ENCODE measurements around the gene EEF1AKMT2. TPM values are rescaled to one million over a fixed set of nuclear protein-coding genes. Genes with fewer than 3 reads are reported as not detected.

Gene EEF1AKMT2
- total RNA-seq, 1 donor from 2014 or later, result 18.3 TPM

DNA sequence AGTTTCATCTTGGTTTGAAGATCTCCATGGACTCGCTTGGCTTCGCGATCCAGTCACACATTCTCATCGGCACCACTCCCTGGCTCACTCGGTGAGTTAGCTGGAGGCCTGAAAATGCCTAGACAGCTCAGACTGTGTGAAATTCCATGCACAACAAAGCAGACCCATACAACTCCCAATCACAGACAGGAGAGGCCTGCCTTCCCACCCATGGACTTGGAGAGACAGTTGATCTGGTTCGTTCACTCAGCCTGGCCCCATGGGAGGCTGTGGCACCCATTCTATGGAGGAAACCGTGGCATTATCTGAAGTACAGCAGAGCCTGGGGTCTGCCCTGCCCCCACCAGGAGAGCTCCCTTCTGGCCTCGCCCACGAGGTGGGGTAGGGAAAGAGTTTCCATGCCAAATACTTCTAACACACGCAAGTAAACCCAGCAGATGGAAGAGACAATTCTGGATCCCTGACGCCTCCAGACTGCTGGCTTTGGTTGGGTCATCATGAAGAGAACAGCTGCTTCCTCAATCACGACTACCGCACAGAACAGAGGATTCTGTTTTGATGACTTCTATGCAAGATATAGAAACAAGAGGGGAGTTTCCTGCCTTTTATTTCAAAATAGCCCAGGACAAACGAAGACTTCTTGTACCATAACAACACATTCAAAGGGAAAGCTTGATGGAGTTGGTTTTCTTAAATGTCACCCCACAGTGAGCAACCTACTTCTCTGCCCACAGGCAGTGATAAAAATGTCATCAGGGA, 63.4 kb downstream of the EEF1AKMT2 start:
- Mint-ChIP-seq H3K36me3 (ENCODE audit: low read depth) (no peaks in the 10 kb centered on the region), H3K27ac (ENCODE audit: unreplicated experiment) (no peak overlapping the region), H3K4me1 (ENCODE audit: low read depth) (peaks cover 28% of the 10 kb centered on the region), H3K27me3 (ENCODE audit: low read depth) (no peaks in the 10 kb centered on the region), H3K9me3 (ENCODE audit: low read depth) (no peaks in the 10 kb centered on the region), H3K4me3 (ENCODE audit: unreplicated experiment) (no peak overlapping the region)
- TF ChIP-seq, protein P1, sequence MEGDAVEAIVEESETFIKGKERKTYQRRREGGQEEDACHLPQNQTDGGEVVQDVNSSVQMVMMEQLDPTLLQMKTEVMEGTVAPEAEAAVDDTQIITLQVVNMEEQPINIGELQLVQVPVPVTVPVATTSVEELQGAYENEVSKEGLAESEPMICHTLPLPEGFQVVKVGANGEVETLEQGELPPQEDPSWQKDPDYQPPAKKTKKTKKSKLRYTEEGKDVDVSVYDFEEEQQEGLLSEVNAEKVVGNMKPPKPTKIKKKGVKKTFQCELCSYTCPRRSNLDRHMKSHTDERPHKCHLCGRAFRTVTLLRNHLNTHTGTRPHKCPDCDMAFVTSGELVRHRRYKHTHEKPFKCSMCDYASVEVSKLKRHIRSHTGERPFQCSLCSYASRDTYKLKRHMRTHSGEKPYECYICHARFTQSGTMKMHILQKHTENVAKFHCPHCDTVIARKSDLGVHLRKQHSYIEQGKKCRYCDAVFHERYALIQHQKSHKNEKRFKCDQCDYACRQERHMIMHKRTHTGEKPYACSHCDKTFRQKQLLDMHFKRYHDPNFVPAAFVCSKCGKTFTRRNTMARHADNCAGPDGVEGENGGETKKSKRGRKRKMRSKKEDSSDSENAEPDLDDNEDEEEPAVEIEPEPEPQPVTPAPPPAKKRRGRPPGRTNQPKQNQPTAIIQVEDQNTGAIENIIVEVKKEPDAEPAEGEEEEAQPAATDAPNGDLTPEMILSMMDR (IDR thresholded peaks at IDR 0.05), result no peak
- no peak for DNase-seq (ENCODE audit: low spot score)

DNA sequence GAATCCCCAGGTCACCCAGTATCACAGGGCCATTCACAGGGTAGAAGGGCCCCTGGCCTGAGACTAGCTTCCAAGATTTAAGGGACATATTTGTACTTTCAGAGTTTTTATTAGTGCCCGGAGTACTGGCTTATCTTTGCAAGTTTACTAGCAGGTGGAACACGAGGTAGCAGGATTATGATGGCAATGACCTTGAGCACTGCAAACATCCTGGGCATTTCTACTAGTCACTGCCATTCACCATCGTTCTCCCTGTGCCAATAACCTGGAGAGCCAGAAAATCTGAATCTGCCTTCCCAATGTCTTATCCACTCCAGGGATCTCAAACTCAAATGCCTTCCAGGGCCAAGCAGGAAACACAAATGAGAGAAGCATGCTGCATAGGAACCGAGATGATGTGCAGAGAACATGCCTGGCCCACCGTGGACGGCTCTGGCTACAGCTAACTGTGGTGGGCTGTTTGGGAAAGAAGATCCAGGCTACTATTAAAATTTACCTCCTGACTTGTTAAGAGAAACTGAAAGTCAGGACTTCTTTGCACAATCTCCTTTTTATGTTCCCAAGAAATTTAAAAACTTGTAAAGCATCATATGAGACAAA, 64.2 kb downstream of the EEF1AKMT2 start:
- peaks cover 28% of the 10 kb centered on the region for H3K4me1 Mint-ChIP-seq (ENCODE audit: low read depth)
- no peak overlapping the region for H3K4me3 Mint-ChIP-seq (ENCODE audit: unreplicated experiment)
- DNase-seq (ENCODE audit: low spot score), result no peak
- H3K9me3 Mint-ChIP-seq (ENCODE audit: low read depth), result no peaks in the 10 kb centered on the region
- TF ChIP-seq, protein P1 (IDR thresholded peaks at IDR 0.05), result no peak
- H3K27me3 Mint-ChIP-seq (ENCODE audit: low read depth), result no peaks in the 10 kb centered on the region
- H3K36me3 Mint-ChIP-seq (ENCODE audit: low read depth), result no peaks in the 10 kb centered on the region
- H3K27ac Mint-ChIP-seq (ENCODE audit: unreplicated experiment), result no peak overlapping the region

DNA sequence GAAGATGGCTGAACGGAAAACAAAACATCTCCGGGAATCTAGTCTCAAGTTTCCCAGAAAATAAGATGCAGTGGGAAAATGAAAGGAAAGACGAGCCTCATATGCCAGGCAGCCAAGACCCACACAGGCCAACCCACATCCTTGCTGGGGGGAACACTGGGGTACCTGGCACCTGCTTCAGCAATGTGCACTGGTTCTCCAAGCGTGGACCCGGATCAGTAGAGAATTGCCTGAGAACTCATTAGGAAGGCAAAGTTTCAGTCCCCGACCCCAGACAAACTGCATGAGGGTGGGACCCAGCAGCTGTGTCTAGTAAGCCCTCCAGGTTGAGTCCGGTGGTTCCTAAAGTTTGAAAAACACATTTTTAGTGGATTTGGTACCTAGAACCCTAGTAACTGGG, 65.9 kb downstream of the EEF1AKMT2 start:
- TF ChIP-seq, protein P1 (IDR thresholded peaks at IDR 0.05), result no peak
- H3K4me3 Mint-ChIP-seq (ENCODE audit: unreplicated experiment), result no peak overlapping the region
- H3K9me3 Mint-ChIP-seq (ENCODE audit: low read depth), result no peaks in the 10 kb centered on the region
- H3K27me3 Mint-ChIP-seq (ENCODE audit: low read depth), result no peaks in the 10 kb centered on the region
- no peak overlapping the region for H3K27ac Mint-ChIP-seq (ENCODE audit: unreplicated experiment)
- H3K4me1 Mint-ChIP-seq (ENCODE audit: low read depth), result peaks cover 30% of the 10 kb centered on the region
- no peak for DNase-seq (ENCODE audit: low spot score)
- no peaks in the 10 kb centered on the region for H3K36me3 Mint-ChIP-seq (ENCODE audit: low read depth)

DNA sequence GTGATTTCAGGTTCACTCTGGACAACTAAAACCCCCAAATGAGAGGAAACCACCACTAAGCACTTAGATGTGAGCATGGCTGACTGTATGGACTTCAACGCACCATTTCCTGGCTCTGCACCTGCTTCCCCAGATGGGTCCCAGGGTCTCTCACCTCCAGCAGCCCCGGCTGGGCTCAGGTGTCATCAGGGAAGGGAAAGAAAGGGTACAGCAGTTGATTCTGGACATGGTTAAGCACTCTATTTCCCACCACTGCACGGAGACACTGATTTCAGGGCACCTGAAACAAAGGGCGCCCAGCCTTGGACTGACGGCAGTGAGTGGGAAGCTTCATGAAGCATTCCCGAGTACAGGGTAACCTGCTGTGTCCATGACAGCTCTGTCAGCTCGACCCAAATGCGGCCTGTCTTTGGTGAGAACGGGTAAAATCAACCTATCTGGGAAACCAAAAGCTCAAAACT, 66.5 kb downstream of the EEF1AKMT2 start:
- TF ChIP-seq, protein P1 (IDR thresholded peaks at IDR 0.05), result no peak
- H3K4me3 Mint-ChIP-seq (ENCODE audit: unreplicated experiment), result no peak overlapping the region
- H3K4me1 Mint-ChIP-seq (ENCODE audit: low read depth), result peaks cover 30% of the 10 kb centered on the region

DNA sequence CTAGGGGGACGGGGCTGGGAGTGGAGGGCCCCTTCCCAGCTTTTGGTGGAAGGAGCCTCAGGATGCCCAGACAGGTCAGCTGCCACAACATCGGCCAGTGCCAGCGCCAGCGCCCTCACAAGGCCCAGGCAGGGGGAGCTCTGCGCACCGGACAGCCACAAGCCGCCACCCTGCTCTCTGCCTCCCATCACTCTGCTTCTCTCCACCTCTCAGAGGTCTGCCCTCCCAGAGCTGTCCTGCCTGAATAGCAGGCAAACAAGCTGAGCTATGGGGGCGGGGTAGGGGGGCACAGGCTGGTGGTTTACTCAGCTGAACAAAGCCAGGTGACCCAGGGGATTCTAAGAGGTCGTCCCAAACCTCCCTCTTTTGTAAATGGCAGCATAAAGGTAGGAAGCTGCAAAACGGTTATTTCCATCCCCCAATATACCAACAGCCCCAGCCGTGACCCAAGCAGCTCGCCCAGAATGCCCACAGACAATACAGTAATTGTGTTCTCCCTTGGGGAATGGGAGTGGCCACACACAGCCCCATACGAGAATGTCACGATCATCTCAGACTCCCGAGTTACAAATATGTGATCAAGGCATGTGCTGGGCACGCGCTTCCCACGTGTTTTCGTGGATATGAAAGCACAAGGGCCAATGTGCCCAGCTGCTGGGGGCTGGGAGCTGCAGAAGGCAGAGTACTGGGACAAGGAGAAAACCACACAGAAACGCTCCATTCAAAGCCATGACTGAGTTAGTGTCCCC, 67.2 kb downstream of the EEF1AKMT2 start:
- H3K4me1 Mint-ChIP-seq (ENCODE audit: low read depth), result peaks cover 30% of the 10 kb centered on the region
- no peak overlapping the region for H3K4me3 Mint-ChIP-seq (ENCODE audit: unreplicated experiment)
- no peaks in the 10 kb centered on the region for H3K36me3 Mint-ChIP-seq (ENCODE audit: low read depth)
- H3K27ac Mint-ChIP-seq (ENCODE audit: unreplicated experiment), result no peak overlapping the region
- TF ChIP-seq, protein P1 (IDR thresholded peaks at IDR 0.05), result no peak
- H3K27me3 Mint-ChIP-seq (ENCODE audit: low read depth), result no peaks in the 10 kb centered on the region
- DNase-seq (ENCODE audit: low spot score), result no peak
- H3K9me3 Mint-ChIP-seq (ENCODE audit: low read depth), result no peaks in the 10 kb centered on the region

More for the DNA sequence above, 66.5 kb downstream of the EEF1AKMT2 start:
- no peak for DNase-seq (ENCODE audit: low spot score)
- Mint-ChIP-seq H3K9me3 (ENCODE audit: low read depth) (no peaks in the 10 kb centered on the region), H3K27ac (ENCODE audit: unreplicated experiment) (no peak overlapping the region), H3K36me3 (ENCODE audit: low read depth) (no peaks in the 10 kb centered on the region), H3K27me3 (ENCODE audit: low read depth) (no peaks in the 10 kb centered on the region)
